ENCODE measurements around the gene FEM1B.

The FEM1B gene

GRCh38 chr15:68276668-68277067 lies 877 bp upstream of the FEM1B start:
- no peak for TF ChIP-seq CTCF (IDR thresholded peaks at IDR 0.05; ENCODE audit: low read depth, low read length)
- H3K4me3 ChIP-seq (replicated peaks in 1 of 2; ENCODE audit: low read depth in 2 of 2, low read length in 2 of 2): peak overlapping the region; percentile 94 to 95
- DNase-seq (ENCODE audit: low read depth in 2 of 2): no peak

- H3K4me3 ChIP-seq (replicated peaks in 1 of 2; ENCODE audit: low read depth in 2 of 2, low read length in 2 of 2): peak overlapping the region; percentile 94 to 95
Observed at GRCh38 chr15:68277131-68277602, 378 bp upstream of the FEM1B start.

GRCh38 chr15:68278345-68278594 lies 725 bp downstream of the FEM1B start:
- H3K4me3 ChIP-seq (replicated peaks in 1 of 2; ENCODE audit: low read depth in 2 of 2, low read length in 2 of 2): peak overlapping the region; percentile 94 to 95
- peak in 1 of 2 donors; percentile 71 for DNase-seq (ENCODE audit: low read depth in 2 of 2)
- peak; percentile 34 for TF ChIP-seq CTCF (IDR thresholded peaks at IDR 0.05; ENCODE audit: low read depth, low read length)

More at GRCh38 chr15:68277131-68277602, 378 bp upstream of the FEM1B start:
- TF ChIP-seq CTCF (IDR thresholded peaks at IDR 0.05; ENCODE audit: low read depth, low read length): no peak
- DNase-seq (ENCODE audit: low read depth in 2 of 2): peak in 1 of 2 donors; percentile 79

- H3K4me3 ChIP-seq (replicated peaks in 1 of 2; ENCODE audit: low read depth in 2 of 2, low read length in 2 of 2): peak overlapping the region; percentile 94 to 95
- TF ChIP-seq CTCF (IDR thresholded peaks at IDR 0.05; ENCODE audit: low read depth, low read length): no peak
- peak; percentile 20 to 28 for DNase-seq (ENCODE audit: low read depth in 2 of 2)
Observed at GRCh38 chr15:68278595-68279405, 1.3 kb downstream of the FEM1B start.

GRCh38 chr15:68279779-68280753 lies 2.5 kb downstream of the FEM1B start:
- peak overlapping the region; percentile 34 to 95 for H3K4me3 ChIP-seq (replicated peaks in 1 of 2; ENCODE audit: low read depth in 2 of 2, low read length in 2 of 2)
- TF ChIP-seq CTCF (IDR thresholded peaks at IDR 0.05; ENCODE audit: low read depth, low read length): no peak

GRCh38 chr15:68281008-68281407 lies 3.5 kb downstream of the FEM1B start:
- H3K4me3 ChIP-seq (replicated peaks in 1 of 2; ENCODE audit: low read depth in 2 of 2, low read length in 2 of 2): peak overlapping the region; percentile 8 to 95
- no peak for DNase-seq (ENCODE audit: low read depth in 2 of 2)
- TF ChIP-seq CTCF (IDR thresholded peaks at IDR 0.05; ENCODE audit: low read depth, low read length): no peak

More at GRCh38 chr15:68279779-68280753, 2.5 kb downstream of the FEM1B start:
- peak in 1 of 2 donors; percentile 29 for DNase-seq (ENCODE audit: low read depth in 2 of 2)
